ENCODE data around the gene PLXNB2.

PLXNB2 gene

GRCh38 chr22:50318698-50319411, 11.4 kb upstream of the PLXNB2 start:
- TF ChIP-seq SIN3A (IDR thresholded peaks at IDR 0.05; ENCODE audit: borderline replicate concordance, insufficient read depth, low read length) (no peak), POLR2AphosphoS5 (IDR thresholded peaks at IDR 0.05; ENCODE audit: low read depth, low read length) (no peak), REST (IDR thresholded peaks at IDR 0.05; ENCODE audit: insufficient read depth in 1 of 2, low read depth in 2 of 2, low read length in 2 of 2) (no peak), FOXP2 (optimal IDR thresholded peaks at IDR 0.05; ENCODE audit: borderline replicate concordance, extremely low read depth, extremely low read length, insufficient read depth) (no peak), TAF1 (IDR thresholded peaks at IDR 0.05; ENCODE audit: borderline replicate concordance, insufficient read depth, low read length) (no peak)

GRCh38 chr22:50318356-50318697, 10.9 kb upstream of the PLXNB2 start:
- no peak for TF ChIP-seq FOXP2 (optimal IDR thresholded peaks at IDR 0.05; ENCODE audit: borderline replicate concordance, extremely low read depth, extremely low read length, insufficient read depth)
- no peak for TF ChIP-seq TAF1 (IDR thresholded peaks at IDR 0.05; ENCODE audit: borderline replicate concordance, insufficient read depth, low read length)
- no peak for TF ChIP-seq SIN3A (IDR thresholded peaks at IDR 0.05; ENCODE audit: borderline replicate concordance, insufficient read depth, low read length)
- no peak for TF ChIP-seq REST (IDR thresholded peaks at IDR 0.05; ENCODE audit: insufficient read depth in 1 of 2, low read depth in 2 of 2, low read length in 2 of 2)
- TF ChIP-seq POLR2AphosphoS5 (IDR thresholded peaks at IDR 0.05; ENCODE audit: low read depth, low read length) = no peak

DNA sequence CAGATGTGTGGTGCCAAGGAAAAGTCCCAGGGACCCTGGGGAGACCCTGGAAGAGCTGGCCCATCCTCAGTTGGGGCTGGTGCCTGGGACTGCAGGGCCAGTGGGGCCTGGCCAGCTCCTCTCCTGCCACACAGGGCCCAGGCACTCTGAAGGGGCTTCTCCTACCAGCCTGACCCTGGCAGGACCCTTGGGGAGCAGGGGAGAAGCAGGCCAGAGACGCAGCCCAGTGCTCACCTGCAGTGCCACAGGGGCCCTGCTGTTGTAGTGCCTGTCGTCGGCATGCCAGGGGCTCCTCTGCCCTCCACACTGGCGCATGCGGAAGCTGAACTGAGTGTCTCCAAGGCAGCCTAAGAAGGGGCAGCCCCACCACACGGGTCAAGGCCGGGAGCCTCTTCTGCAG, 10.2 kb upstream of the PLXNB2 start:
- TF ChIP-seq SIN3A (IDR thresholded peaks at IDR 0.05; ENCODE audit: borderline replicate concordance, insufficient read depth, low read length) = no peak
- no peak for TF ChIP-seq POLR2AphosphoS5 (IDR thresholded peaks at IDR 0.05; ENCODE audit: low read depth, low read length)
- no peak for TF ChIP-seq FOXP2 (optimal IDR thresholded peaks at IDR 0.05; ENCODE audit: borderline replicate concordance, extremely low read depth, extremely low read length, insufficient read depth)
- no peak for TF ChIP-seq REST (IDR thresholded peaks at IDR 0.05; ENCODE audit: insufficient read depth in 1 of 2, low read depth in 2 of 2, low read length in 2 of 2)
- TF ChIP-seq TAF1 (IDR thresholded peaks at IDR 0.05; ENCODE audit: borderline replicate concordance, insufficient read depth, low read length) = no peak

DNA sequence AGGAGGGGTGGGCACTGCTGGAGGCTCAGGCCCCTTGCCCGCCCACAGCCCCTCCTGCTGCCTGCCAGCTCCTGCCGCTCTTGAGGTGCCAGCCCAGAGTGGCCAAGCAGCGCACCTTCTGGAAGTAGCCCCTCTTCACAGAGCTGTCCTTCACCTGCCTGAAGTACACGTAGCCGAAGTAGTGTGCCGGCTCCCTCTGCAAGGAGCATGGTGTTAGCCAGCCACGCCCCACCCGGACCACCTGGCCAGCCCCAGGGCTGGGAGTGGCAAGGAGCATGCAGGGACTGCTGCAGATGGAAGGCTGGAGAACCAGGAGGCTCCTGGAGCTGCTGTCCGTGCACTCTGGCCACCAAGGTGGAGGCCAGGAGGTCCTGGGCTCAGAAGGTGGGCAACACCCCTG, 9.7 kb upstream of the PLXNB2 start:
- TF ChIP-seq REST (IDR thresholded peaks at IDR 0.05; ENCODE audit: insufficient read depth in 1 of 2, low read depth in 2 of 2, low read length in 2 of 2) (no peak), POLR2AphosphoS5 (IDR thresholded peaks at IDR 0.05; ENCODE audit: low read depth, low read length) (no peak), TAF1 (IDR thresholded peaks at IDR 0.05; ENCODE audit: borderline replicate concordance, insufficient read depth, low read length) (no peak), SIN3A (IDR thresholded peaks at IDR 0.05; ENCODE audit: borderline replicate concordance, insufficient read depth, low read length) (no peak), FOXP2 (optimal IDR thresholded peaks at IDR 0.05; ENCODE audit: borderline replicate concordance, extremely low read depth, extremely low read length, insufficient read depth) (no peak)
